Measurements from ENCODE around the gene YIPF1. TPM values are rescaled to one million over a fixed set of nuclear protein-coding genes. Genes with fewer than 3 reads are reported as not detected.
A peak's percentile ranks its signal among the peaks of the same experiment; 100 is the strongest.

Gene YIPF1
- 14.7 and 15.2 TPM in 2 replicates for total RNA-seq

DNA sequence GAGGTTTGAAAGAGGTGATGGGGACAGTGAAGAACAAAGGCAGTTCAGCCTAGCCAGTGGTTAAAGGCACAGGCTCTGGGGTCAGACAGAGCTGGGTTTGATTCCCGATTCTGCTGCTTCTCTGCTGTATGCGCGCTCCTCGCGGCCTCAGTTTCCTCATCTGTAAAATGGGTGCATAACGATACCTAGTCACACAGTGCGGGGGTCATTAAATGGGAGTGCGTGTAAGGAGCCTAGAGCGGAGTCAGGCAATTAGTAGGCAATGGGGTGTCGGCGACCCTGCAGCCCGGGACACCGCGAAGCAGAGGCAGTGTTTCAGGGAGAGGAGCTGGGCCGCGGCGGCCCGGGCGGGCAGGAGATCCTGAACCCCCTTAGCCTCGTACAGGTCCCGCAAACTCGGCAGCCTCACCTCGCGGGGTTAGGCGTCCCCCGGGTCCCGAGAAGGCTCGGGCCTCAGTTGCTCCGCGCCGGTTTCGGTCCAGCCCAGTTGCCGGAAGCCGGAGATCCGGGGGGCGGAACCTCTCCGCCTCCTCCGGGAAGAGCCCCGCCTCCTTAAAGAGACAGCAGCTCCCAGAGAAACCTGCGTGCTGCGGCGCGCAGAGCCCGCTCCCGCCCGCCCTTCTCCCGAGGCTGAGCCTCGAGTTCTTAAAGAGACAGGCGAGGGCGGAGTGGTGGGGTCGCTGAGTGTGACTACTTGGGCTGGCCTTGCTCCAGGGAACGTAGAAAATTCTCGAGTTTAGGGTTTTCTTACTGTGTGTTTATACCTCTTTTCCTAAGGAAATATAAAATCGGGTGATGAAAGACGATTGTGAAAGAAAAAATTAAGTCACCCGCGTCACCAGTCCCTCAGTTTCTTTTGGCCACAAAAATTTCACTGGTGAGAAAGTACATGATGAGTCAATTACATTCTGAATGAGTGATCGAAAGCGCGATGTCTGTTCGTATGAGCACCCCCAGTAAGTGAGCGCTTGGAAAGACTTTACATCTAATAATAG, at the start of gene YIPF1:
Gene YIPF1, minus strand, starts transcription at position 494 of the 995 bp plus-strand sequence. CDS start 860 bp downstream, outside the sequence.
- Mint-ChIP-seq H3K4me3 (peak within 1 kb of the TSS; percentile 98), H3K9me3 (no peaks in the 10 kb centered on the region), H3K36me3 (ENCODE audit: low read depth) (peaks cover 12% of the 10 kb centered on the region), H3K27ac (peak within 1 kb of the TSS; percentile 96), H3K27me3 (ENCODE audit: insufficient read depth) (no peaks in the 10 kb centered on the region), H3K4me1 (ENCODE audit: low read depth) (peaks cover 26% of the 10 kb centered on the region)
- intact Hi-C loops (cut with micrococcal nuclease) = loop anchor here (1.0 to 2.0 kb wide), 6 partner anchors 30 to 517 kb away; partner anchors contain the start of genes IFT25, NDC1 and SSBP3
- peak; percentile 89 for DNase-seq (ENCODE audit: low spot score)

DNA sequence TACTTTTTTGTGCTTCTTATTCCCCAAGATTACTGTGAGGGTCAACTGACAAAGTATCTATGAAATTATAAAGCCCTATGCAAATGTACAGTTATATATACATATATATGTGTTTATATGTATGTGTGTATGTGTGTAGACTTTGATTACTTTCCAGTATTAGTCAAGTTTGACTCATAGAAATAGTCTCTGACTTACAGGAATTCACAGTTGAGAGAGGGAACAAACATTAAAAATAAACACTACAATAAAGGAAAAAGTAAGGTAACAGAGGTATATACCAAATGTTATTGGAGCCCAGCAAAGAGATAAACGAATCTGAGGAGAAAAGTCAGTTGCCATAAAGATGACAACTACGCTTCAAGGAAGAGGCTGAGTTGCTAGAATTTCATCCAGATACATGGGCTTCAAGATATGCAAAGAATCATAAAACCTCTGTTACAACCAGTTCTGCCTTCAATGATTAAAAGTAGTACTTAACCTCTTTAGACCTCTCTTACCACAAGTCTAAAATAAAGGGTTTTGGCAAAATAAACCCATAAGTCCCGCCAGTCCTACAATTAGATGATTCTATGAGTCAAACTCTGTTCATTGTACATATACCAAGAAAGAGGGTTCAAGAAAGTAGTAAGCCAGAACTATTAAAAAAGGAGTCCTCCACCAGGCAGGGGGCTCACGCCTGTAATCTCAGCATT, 48.7 kb upstream of the YIPF1 start:
- Mint-ChIP-seq H3K27me3 (ENCODE audit: insufficient read depth) (no peaks in the 10 kb centered on the region), H3K4me1 (ENCODE audit: low read depth) (peaks cover 30% of the 10 kb centered on the region), H3K27ac (no peak overlapping the region), H3K4me3 (no peak overlapping the region), H3K36me3 (ENCODE audit: low read depth) (peaks cover 52% of the 10 kb centered on the region), H3K9me3 (peaks cover 5% of the 10 kb centered on the region)
- intact Hi-C loops (cut with micrococcal nuclease) = no loop called here
- DNase-seq (ENCODE audit: low spot score) = no peak

DNA sequence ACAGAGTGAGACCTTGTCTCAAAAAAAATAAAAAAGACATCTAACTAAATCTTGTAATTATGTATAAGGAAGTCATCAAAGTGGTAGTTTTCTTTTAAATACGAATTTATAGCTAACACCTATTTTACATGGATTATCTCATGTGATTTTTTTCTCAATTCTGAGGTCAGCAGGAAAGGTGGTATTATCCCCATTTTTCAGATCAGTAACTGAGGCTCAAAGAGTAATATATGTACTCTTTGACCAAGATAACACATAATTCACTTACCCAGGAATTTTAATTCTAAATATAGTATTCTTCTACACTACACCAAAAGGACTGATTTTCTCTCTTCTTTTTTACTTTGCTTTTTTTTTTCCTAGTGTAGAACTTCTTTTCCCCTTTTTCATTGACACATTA, 46.8 kb upstream of the YIPF1 start:
- Mint-ChIP-seq H3K36me3 (ENCODE audit: low read depth) (peaks cover 51% of the 10 kb centered on the region), H3K4me3 (no peak overlapping the region), H3K27me3 (ENCODE audit: insufficient read depth) (no peaks in the 10 kb centered on the region), H3K9me3 (peaks cover 6% of the 10 kb centered on the region), H3K27ac (no peak overlapping the region), H3K4me1 (ENCODE audit: low read depth) (peaks cover 19% of the 10 kb centered on the region)
- no peak for DNase-seq (ENCODE audit: low spot score)
- intact Hi-C loops (cut with micrococcal nuclease) = no loop called here

DNA sequence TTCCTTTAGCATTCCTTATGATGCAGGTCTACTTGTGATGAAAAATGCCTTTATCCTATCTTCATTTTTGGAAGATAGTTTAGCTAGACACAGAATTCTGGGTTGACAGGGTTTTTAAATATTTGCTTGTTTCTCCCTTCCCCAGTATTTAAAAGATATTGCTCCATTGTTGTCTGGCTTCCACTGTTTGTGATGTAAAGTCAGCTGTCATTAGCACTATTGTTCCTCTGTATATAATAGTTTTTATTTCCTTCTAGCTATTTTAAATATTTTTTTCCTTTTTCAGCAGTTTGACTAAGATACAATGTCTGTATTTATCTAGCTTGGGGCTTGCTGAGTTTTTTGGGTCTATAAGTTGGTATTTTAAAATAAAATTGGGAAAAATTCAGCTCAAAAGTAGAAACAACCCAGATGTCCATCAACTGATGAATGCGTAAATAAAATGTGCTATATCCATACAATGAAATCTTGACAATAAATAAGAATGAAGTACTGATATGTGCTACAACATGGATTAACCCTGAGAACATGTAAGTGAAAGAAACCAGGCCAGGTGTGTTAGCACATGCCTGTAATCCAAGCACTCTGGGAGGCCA, 44.7 kb upstream of the YIPF1 start:
- peaks cover 6% of the 10 kb centered on the region for H3K9me3 Mint-ChIP-seq
- DNase-seq (ENCODE audit: low spot score) = no peak
- peaks cover 52% of the 10 kb centered on the region for H3K36me3 Mint-ChIP-seq (ENCODE audit: low read depth)
- peaks cover 14% of the 10 kb centered on the region for H3K4me1 Mint-ChIP-seq (ENCODE audit: low read depth)
- H3K27me3 Mint-ChIP-seq (ENCODE audit: insufficient read depth) = no peaks in the 10 kb centered on the region
- intact Hi-C loops (cut with micrococcal nuclease) = no loop called here
- H3K27ac Mint-ChIP-seq = no peak overlapping the region
- H3K4me3 Mint-ChIP-seq = no peak overlapping the region

DNA sequence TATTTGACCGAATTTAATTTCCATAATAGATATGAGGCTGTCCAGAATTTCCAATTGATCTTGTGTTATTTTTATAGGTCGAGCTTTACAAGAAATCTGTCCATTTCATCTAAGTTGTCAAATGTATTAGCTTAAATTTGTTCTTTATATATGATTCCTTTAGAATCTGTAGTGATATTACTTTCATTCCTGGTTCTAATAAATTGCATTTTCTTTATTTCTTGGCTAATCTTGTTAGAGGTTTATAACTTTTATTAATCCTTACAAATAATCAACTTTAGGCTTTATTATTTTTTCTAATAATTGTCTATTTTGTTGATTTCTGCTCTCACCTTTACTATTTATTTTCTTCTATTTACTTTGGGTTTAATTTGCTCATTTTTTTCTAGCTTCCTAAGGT, 41.9 kb upstream of the YIPF1 start:
- intact Hi-C loops (cut with micrococcal nuclease) = no loop called here
- peaks cover 6% of the 10 kb centered on the region for H3K9me3 Mint-ChIP-seq
- H3K4me3 Mint-ChIP-seq = no peak overlapping the region
- H3K27ac Mint-ChIP-seq = no peak overlapping the region
- no peak for DNase-seq (ENCODE audit: low spot score)
- H3K36me3 Mint-ChIP-seq (ENCODE audit: low read depth) = peaks cover 44% of the 10 kb centered on the region
- H3K27me3 Mint-ChIP-seq (ENCODE audit: insufficient read depth) = no peaks in the 10 kb centered on the region
- H3K4me1 Mint-ChIP-seq (ENCODE audit: low read depth) = no peaks in the 10 kb centered on the region

DNA sequence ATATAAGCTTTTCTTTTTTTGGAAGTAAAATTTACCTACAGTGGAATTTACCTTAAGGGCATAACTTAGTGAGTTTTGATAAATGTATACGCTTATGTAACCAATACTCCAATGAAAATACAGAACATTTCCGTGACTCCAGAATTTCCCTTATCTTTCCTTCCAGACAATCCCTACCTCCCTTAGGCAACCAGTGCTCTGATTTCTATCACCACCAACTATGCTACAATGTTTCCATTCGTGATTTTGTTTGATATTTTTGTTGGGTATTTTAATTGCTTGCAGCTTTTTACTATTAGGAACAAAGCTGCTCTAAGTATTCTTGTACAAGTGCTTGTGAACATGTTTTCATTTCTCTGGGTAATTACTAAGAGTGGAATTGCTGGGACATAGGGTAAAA, 41.3 kb upstream of the YIPF1 start:
- no peak overlapping the region for H3K4me3 Mint-ChIP-seq
- H3K27ac Mint-ChIP-seq = no peak overlapping the region
- H3K9me3 Mint-ChIP-seq = peaks cover 6% of the 10 kb centered on the region
- no peak for DNase-seq (ENCODE audit: low spot score)
- no peaks in the 10 kb centered on the region for H3K4me1 Mint-ChIP-seq (ENCODE audit: low read depth)
- no peaks in the 10 kb centered on the region for H3K27me3 Mint-ChIP-seq (ENCODE audit: insufficient read depth)
- intact Hi-C loops (cut with micrococcal nuclease) = no loop called here
- peaks cover 41% of the 10 kb centered on the region for H3K36me3 Mint-ChIP-seq (ENCODE audit: low read depth)

DNA sequence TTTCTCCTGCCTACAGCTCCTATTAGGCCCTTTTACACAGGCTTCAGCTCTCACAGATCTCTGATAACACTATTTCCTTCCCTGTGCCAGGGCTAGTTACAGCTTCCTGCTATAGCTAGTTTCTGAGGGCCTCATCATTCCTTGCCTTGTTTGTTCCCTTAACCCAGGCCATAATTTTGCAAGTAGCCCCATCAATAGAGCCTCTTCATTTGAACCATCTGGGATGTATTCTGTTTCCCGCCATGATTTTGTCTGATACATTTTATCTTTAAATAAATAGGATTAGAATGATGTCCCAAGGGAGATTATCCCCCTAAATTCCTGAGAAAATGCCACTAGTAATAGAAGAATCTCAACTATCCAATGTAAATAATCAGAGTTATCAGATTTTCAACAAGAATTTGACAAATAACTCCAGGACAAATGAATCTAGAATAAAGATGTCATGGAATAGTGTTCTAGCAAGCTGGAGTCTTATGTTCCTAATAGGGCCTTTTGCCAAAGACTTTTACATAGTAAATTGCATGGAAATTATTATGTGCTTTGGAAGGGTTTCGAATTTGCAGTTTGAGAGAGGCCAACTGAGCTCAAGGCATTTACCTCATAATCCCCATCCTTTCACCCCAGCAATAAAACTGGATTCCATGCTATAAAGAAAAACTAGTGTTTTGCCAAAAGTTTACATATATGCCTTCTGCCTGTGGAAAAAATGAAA, 39.8 kb upstream of the YIPF1 start:
- Mint-ChIP-seq H3K9me3 (peaks cover 6% of the 10 kb centered on the region), H3K27me3 (ENCODE audit: insufficient read depth) (no peaks in the 10 kb centered on the region), H3K27ac (peak overlapping the region; percentile 3), H3K36me3 (ENCODE audit: low read depth) (peaks cover 36% of the 10 kb centered on the region), H3K4me3 (no peak overlapping the region), H3K4me1 (ENCODE audit: low read depth) (no peaks in the 10 kb centered on the region)
- no peak for DNase-seq (ENCODE audit: low spot score)
- intact Hi-C loops (cut with micrococcal nuclease) = no loop called here

DNA sequence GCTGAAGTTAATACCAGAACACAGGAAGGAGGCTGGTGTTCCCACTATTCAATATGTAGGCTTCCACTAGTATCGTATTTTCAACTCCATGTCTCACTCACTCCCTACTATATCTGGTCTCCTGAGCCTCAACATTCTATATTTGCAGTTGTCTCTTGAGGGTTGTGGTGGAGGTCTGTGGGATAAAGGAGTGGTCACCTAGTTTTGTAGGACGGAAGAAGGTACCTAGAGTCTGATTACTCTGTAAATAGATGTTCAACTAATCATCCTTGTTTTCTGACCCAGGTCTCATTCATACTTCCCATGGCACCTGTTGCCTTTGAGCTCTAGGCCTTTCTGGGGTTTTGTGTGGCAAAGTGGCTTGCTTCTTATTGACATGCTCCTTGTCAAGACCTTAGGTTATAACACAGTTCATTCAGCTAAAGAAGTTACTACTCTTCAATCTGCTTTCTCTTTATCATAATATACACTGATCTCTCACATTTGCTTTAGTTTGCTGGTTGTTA, 37.8 kb upstream of the YIPF1 start:
- Mint-ChIP-seq H3K4me1 (ENCODE audit: low read depth) (no peaks in the 10 kb centered on the region), H3K27ac (no peak overlapping the region), H3K36me3 (ENCODE audit: low read depth) (peaks cover 32% of the 10 kb centered on the region), H3K4me3 (no peak overlapping the region), H3K9me3 (no peaks in the 10 kb centered on the region), H3K27me3 (ENCODE audit: insufficient read depth) (no peaks in the 10 kb centered on the region)
- no peak for DNase-seq (ENCODE audit: low spot score)
- intact Hi-C loops (cut with micrococcal nuclease) = no loop called here

DNA sequence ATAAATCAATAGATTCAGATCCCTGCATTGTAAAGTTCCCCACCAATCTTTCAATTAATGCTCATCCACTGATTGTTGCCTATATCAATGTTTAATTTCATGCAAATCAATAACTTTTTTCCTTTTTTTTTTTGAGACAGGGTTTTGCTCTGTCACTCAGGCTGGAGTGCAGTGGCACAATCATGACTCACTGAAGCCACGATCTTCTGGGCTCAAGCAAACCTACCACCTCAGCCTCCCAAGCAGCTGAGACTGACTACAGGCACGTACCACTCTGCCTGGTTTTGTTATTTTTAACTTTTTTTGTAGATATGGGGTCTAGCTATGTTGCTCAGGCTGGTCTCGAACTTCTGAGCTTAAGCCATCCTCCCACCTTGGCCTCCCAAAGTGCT, 30.1 kb upstream of the YIPF1 start:
- Mint-ChIP-seq H3K9me3 (no peaks in the 10 kb centered on the region), H3K4me1 (ENCODE audit: low read depth) (peaks cover 48% of the 10 kb centered on the region)

DNA sequence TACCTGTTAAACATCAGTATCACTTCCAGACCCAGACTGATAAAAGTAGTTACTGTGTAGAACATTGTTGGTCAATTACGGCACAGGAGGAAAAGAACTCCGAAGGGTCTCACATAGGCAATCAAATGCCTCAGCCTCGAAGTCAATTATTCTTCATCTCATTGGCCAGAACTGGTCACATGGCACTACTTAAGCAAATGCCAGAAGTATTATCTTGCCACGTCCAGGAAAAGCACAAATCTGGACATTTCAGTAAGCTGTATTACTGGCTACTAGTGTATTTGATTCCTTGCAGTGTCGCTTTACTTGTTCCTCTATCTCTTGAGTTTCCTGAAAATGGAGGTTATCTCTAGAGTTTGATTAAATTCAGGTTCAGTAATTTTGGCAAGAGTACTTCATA, 28.7 kb upstream of the YIPF1 start:
- Mint-ChIP-seq H3K4me1 (ENCODE audit: low read depth) (peaks cover 48% of the 10 kb centered on the region), H3K27me3 (ENCODE audit: insufficient read depth) (no peaks in the 10 kb centered on the region), H3K36me3 (ENCODE audit: low read depth) (peaks cover 24% of the 10 kb centered on the region), H3K4me3 (no peak overlapping the region), H3K9me3 (no peaks in the 10 kb centered on the region), H3K27ac (no peak overlapping the region)
- intact Hi-C loops (cut with micrococcal nuclease) = loop anchor here (2.0 kb wide), 1 partner anchor 24 kb away; no protein-coding TSS in a partner anchor
- no peak for DNase-seq (ENCODE audit: low spot score)

More for the DNA sequence above, 30.1 kb upstream of the YIPF1 start:
- no peak for DNase-seq (ENCODE audit: low spot score)
- intact Hi-C loops (cut with micrococcal nuclease) = loop anchor here (1.0 to 2.0 kb wide), 2 partner anchors 23 to 30 kb away; partner anchors contain the start of gene YIPF1
- H3K27me3 Mint-ChIP-seq (ENCODE audit: insufficient read depth) = no peaks in the 10 kb centered on the region
- peaks cover 26% of the 10 kb centered on the region for H3K36me3 Mint-ChIP-seq (ENCODE audit: low read depth)
- H3K4me3 Mint-ChIP-seq = no peak overlapping the region
- peak overlapping the region; percentile 90 for H3K27ac Mint-ChIP-seq

DNA sequence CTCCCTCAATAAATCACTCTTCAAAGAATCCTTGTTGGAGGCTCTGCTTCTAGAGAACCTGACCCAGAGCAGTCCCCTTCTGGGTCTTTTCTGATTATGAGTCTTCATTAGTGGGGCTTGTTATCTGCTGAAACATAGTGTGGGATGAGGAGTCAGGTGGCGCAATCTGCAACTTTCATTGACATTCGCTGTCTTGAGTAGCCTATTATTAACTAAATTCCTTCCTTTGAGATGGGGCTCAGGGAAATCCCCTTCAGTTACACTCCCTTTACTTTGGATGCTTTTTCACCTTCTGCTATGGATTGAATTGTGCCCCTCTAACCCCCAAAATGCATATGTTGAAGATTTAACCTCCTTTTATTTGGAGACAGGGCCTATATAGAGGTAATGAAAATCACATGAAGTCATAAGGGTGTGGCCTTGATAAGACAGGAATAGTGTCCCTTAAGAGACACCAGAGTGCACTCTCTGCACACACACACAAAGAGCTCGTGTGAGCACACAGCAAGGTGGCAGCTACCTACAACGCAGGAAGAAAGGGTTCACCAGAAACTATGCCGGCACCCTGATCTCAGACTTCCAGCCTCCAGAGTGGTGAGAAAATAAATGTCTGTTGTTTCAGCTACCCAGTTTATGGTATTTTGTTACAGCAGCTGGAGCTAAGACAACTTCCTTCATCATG, 23.9 kb upstream of the YIPF1 start:
- H3K4me3 Mint-ChIP-seq = no peak overlapping the region

DNA sequence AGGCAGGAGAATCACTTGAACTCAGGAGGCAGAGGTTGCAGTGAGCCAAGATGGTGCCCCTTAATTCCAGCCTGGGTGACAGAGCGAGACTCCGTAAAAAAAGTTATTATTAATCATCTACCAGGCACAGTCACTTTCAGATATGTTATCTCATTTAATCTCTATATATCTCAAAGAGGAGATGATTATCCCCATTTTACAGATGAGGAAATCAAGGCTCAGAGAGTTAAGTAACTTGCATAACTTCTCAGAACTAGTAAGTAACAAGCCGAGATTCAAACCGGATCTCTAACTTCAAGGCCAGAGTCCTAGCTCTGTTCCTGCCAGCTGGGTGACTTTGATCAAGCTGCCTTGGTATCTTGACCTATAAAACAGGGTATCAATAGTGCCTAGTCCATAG, 21.8 kb upstream of the YIPF1 start:
- intact Hi-C loops (cut with micrococcal nuclease) = no loop called here

More for the DNA sequence above, 23.9 kb upstream of the YIPF1 start:
- no peak for DNase-seq (ENCODE audit: low spot score)
- Mint-ChIP-seq H3K9me3 (no peaks in the 10 kb centered on the region), H3K4me1 (ENCODE audit: low read depth) (peaks cover 34% of the 10 kb centered on the region), H3K27ac (no peak overlapping the region), H3K36me3 (ENCODE audit: low read depth) (peaks cover 16% of the 10 kb centered on the region), H3K27me3 (ENCODE audit: insufficient read depth) (no peaks in the 10 kb centered on the region)
- intact Hi-C loops (cut with micrococcal nuclease) = no loop called here

More for the DNA sequence above, 21.8 kb upstream of the YIPF1 start:
- DNase-seq (ENCODE audit: low spot score) = no peak
- H3K4me3 Mint-ChIP-seq = no peak overlapping the region
- H3K36me3 Mint-ChIP-seq (ENCODE audit: low read depth) = peaks cover 13% of the 10 kb centered on the region
- H3K4me1 Mint-ChIP-seq (ENCODE audit: low read depth) = peaks cover 16% of the 10 kb centered on the region
- H3K27me3 Mint-ChIP-seq (ENCODE audit: insufficient read depth) = no peaks in the 10 kb centered on the region
- H3K27ac Mint-ChIP-seq = no peak overlapping the region
- H3K9me3 Mint-ChIP-seq = no peaks in the 10 kb centered on the region

Measured in activated T-helper 1 cell treated with anti-CD3 and anti-CD28 coated beads, Interleukin-12 subunit alpha, Interleukin-12 subunit beta, Interleukin-2, Interleukin-4 antibody, amounts not matched to agents 30 ng/mL and 10 ng/mL and 1 ng/mL, durations not matched to agents 14 hours and 24 hours and 36 hours (primary cell).